GM10266 (cell line): ENCODE measurements around the gene RPIA.
A peak's percentile ranks its signal among the peaks of the same experiment; 100 is the strongest.

ENCODE experiments used
- DNase-seq: peaks from one replicate; pipeline ENCODE4 v3.0.0; 2012; ENCODE audit errors: extremely low spot score
- TF ChIP-seq, protein P1 (sequence below): IDR thresholded peaks from 2 replicates; pipeline ENCODE4 v1.5.1; 2012; ENCODE audit warnings: mild to moderate bottlenecking, low read depth; ENCODE audit not compliant: control insufficient read depth, insufficient read depth; ENCODE audit errors: missing control alignments

RPIA gene

DNA sequence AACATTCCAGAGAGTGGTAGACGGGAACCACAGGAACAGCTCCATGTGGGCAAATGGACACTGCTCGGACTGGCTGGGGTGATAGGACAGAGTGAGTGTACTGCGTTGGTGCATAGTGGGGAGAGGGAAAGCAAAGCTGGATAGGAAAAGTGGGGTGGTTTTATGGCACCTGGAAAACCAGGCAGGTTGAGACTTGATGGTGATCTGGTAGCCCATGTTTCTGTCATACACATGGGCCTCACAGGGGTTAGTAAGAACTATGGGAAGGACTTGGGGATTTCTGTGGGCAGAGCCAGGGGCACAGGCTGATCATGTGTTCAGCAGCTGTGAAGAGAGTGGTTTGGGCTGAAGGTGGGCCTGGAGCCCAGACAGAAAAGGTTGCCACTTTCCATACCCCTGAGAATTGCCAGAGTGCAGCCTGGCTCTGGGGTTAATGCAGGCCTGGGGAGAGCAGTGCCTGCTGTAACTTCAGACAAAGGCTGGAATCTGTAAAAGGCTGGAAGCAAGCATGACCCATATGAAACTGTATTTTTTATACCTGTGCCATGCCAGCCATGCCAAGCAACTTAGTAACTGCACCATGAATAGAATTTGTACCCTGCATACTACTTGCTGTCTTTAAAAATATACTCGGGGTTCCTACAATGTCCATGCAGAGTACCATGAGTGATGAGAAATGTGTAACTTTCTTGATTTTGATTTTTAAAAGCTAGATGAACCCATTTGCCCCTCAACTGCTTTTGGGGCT, 41.9 kb downstream of the RPIA start:
- no peak for DNase-seq
- TF ChIP-seq, protein P1, sequence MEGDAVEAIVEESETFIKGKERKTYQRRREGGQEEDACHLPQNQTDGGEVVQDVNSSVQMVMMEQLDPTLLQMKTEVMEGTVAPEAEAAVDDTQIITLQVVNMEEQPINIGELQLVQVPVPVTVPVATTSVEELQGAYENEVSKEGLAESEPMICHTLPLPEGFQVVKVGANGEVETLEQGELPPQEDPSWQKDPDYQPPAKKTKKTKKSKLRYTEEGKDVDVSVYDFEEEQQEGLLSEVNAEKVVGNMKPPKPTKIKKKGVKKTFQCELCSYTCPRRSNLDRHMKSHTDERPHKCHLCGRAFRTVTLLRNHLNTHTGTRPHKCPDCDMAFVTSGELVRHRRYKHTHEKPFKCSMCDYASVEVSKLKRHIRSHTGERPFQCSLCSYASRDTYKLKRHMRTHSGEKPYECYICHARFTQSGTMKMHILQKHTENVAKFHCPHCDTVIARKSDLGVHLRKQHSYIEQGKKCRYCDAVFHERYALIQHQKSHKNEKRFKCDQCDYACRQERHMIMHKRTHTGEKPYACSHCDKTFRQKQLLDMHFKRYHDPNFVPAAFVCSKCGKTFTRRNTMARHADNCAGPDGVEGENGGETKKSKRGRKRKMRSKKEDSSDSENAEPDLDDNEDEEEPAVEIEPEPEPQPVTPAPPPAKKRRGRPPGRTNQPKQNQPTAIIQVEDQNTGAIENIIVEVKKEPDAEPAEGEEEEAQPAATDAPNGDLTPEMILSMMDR, result no peak

DNA sequence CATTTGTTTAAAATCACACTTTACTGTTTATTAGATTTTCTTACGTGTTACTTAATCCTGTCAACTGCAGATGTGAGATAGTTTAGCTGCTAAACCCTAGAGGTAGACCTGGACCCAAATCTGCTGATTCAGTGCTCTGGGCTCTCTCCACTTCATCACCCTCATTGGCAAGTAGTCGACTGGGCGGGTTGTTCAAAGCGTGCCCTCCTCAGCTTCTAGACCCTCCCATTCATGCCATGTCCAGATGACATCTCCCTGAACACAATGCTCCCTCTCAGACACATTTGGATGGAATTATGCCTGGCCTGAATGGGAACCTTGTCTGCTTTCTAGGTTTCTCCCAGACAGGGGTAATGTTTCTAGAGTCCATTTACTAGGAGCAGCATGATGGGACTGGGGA, 43.7 kb downstream of the RPIA start:
- TF ChIP-seq, protein P1, result no peak
- DNase-seq, result no peak

- DNase-seq, result no peak
Measured at GRCh38 chr2:88735853-88736252, 44.4 kb downstream of the RPIA start.

GRCh38 chr2:88736437-88736836, 45.0 kb downstream of the RPIA start:
- no peak for DNase-seq
- TF ChIP-seq, protein P1, result no peak

More at GRCh38 chr2:88735853-88736252, 44.4 kb downstream of the RPIA start:
- TF ChIP-seq, protein P1, result no peak

DNA sequence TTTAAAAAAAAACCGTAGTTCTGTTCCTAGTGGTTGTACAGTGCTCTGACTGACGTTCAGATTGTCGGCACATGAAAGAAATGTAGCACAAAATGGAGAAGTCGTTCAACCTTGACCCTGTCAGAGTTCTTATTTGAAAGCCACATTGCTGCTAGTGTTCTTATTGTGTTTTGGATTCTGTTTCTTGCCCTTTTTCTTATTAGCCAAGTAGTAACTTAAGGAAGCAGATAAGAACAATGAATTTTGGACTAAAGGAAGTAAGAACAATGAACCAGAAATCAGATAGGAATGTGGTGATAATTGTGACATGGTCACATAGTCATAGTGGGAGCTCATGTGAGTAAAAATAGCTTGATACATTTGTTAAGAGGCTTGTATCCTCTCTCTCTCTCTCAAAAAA, 45.9 kb downstream of the RPIA start:
- TF ChIP-seq, protein P1, result no peak
- DNase-seq, result no peak

DNA sequence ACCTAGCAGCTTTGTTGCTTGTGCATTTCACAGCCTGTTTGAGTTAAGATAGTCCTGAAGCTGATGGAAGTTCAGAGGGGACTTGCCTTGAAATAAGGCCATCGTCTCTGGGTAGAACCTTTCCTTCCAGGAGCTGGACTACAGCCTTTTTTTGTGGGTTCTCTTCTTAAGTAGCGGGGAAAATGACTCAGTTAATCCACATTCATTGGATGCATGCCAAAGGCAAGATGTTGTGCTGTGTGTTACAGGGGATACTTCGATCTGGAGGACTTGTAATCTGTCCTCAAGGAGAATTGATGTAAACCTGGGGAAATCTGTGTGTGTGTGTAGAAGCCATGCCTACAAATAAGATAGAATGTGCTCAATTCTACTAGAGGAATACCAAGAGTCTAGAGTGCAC, 46.8 kb downstream of the RPIA start:
- no peak for DNase-seq
- TF ChIP-seq, protein P1, result no peak

DNA sequence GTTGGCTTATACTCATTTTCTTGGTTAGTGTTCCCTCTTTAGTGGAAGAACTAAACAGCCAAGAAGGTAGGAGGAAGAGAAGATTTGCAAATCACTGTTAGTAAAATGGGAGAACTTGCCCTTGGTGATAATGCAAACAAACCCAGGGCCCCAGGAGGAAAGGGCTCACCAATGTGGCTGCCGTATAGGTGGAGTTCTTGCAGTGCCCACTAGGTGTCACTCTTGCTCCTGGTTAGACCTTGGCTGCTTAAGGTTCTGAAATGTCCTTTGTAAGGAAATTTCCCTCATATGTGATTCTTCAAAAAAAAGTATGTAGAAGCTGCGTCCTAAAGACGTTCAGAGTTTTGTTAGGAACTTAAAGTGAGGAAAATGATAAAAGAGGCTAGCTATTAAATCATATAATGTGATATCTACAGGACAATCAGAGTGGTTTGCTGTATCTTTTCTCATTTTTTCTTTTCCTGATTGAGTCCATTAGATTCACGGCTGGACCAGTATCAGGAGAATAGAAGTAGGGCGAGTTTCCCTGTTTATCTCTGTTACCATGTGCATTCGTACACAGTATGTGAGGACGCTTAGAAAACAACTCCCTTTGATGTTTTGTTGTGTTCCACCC, 48.6 kb downstream of the RPIA start:
- TF ChIP-seq, protein P1, result peak; percentile 90
- DNase-seq, result peak; percentile 68
